ENCODE data around the gene FAM216B.
"Not testable (repeated sequence)": the region's sequence is repeated elsewhere in the genome, so short reads cannot be mapped to it uniquely, and the experiment has no call there.

Gene FAM216B

DNA sequence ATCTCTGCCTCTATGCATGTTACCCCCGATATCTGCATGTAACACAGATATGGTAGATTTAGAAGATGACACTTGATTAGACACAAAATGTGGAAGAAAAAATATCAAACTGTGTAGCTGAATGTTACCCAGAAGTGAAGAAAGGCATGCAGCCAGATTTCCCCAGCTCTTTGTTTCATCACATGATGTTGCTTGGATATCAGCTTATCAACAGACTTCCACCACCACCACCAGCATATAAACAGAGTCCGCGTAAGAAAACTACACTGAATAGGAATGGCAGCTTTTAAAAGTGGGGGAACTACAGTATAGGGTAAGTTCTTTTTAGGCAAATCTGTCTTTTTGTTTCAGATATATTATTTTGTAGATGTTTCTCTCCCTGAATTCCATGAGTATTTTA, at the start of gene FAM216B:
Gene FAM216B, plus strand, starts transcription at position 233 of the 400 bp plus-strand sequence. CDS start 2,484 bp downstream, outside the sequence.
- DNase-seq (ENCODE audit: low read depth): no peak

DNA sequence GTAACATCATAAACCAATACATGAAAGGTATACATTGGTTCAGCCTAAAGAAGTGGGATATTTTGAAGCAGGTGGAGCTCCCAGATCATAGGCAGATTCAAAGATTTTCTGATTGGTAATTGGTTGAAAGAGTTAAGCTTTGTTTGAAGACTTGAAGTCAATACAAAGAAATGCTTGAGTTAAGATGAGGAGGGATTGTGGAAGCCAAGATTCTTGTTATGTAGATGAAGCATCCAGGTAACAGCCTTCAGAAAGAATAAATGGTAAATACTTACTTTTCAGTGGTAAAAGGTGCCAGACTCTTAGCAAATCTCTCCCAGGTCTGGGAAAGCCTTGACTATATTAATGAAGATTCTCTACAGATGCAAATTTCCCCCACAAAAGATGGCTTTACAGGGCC, 49.3 kb upstream of the FAM216B start:
- DNase-seq (ENCODE audit: low read depth): no peak

DNA sequence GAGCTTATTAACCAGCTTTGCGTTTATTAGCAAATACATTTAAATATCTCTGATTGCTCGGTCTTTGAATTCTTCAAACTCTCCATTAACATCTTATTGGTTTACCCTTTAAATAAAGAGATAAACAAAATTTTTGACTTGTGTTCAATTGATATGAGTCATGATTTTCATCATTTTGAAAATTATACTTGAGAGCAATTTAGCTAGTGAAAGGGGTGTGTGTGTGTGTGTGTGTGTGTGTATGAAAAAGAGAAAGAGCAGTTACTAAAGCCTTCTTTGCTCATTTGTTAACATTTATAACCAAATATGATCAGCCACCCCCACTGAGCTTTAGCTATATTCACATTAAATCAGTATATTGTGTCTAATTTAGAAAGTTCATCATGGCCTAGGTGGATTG, 48.3 kb upstream of the FAM216B start:
- DNase-seq (ENCODE audit: low read depth): no peak

DNA sequence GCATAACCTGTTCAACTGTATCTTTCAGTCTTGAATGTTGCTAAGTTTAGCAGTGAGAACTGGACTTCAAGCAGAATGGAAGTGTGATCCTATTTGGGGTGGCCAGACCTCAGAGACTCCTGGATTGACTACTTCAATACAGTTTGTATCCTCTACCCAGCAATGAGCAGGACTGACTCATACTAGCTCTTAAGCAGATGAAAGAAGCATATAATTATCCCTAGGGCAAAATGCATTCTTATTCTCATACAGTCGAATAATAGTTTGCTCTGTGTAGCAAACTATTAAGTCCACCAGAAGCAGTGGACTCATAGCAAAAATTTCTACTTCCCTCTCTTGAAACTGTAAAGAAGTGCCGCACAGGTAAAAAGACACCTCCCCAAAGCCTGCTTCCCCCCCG, 46.4 kb upstream of the FAM216B start:
- DNase-seq (ENCODE audit: low read depth): no peak

DNA sequence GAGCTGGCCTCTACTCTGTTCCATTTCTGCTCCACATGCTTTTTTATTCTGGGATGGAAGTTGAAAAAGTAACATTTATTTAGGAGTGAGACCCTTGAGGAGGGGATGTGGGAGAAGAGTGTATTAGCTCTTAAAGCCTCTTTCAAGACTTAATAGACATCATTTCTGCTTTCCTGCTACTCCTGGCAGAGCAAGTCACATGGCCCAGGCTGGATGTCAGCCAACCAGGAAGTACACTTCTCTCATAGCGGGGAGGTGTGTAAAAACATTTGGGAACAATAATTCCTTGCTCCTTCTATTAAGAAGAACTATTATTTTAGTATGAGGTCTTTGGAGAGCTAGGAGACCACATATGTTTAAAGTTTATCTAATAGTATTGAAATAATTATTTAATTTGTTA, 40.6 kb upstream of the FAM216B start:
- no peak for DNase-seq (ENCODE audit: low read depth)

DNA sequence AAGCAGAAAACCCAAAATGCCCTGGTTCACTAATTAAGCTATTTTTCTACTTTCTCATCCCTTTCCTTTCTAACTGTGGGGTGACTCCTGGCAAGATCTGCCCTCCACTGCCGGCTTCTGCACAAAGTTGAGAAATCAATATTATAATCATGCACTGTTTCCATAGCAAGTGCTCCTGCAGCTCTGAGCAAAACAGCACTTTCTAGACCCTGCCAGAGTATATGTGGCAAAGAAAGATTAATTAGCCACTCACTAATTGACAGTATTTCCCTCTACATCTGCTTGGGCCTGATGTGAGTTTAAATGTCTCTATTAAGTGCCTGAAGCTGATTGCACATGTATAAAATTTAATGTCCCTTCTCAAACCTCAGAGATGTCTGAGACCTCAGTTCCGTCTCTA, 39.5 kb upstream of the FAM216B start:
- no peak for DNase-seq (ENCODE audit: low read depth)

DNA sequence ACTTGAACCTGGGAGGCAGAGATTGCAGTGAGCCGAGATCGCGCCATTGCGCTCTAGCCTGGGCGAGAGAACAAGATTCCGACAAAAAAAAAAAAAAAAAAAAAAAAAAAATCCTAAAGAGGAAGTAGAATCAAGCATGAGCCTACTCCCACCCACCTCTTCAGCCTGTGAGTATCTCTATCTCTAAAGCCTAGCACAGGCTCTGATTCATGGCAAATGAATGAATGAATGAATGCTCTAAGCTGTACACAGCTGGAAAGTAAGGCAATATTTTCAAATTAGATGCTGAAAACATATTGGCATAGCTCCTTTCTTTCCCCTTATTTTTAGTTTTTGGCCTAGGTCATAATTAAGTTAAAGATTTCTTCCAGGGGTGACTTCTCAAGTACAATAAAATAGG, 35.7 kb upstream of the FAM216B start:
- DNase-seq (ENCODE audit: low read depth): no peak

DNA sequence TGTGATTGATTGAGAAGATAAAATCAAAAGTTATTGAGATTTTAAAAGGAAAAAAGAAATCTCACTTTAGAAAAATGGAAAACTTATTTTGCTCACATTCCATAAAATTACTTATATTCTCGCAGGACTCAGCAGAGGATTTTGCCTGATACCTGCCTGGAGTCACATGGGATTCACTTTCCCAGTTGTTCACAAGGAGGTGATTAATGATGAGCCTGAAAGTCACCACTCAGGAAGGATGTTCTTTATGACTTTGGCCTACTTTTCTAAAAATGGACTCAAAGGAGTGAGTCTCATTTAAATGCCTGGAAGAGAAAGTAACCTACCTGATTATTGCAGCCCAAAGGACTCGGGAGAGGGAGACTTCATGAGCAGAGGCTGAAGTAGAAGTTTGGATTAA, 34.5 kb upstream of the FAM216B start:
- DNase-seq (ENCODE audit: low read depth): no peak

DNA sequence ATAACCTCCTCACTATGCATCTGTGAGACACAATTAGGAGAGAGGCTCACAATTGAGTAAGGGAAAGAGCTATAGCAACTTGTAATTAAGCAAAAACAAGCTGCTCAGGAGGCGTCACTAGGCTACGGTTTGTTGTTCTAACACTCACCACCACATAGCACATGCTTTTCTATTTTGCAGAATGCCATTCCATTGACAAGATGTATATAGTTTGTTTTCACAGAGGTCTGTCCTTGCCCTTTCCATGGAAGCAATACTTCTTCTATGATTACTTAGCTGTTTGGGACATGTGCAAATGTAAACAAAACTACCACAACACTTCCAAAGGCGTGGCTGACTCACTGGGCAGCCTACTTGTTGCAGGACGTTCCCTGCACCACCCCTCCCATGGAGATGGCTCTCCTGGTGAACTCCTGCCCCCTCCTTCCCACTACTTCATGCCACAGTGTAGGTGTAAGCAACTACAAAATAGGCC, 33.9 kb upstream of the FAM216B start:
- peak; percentile 22 for DNase-seq (ENCODE audit: low read depth)

DNA sequence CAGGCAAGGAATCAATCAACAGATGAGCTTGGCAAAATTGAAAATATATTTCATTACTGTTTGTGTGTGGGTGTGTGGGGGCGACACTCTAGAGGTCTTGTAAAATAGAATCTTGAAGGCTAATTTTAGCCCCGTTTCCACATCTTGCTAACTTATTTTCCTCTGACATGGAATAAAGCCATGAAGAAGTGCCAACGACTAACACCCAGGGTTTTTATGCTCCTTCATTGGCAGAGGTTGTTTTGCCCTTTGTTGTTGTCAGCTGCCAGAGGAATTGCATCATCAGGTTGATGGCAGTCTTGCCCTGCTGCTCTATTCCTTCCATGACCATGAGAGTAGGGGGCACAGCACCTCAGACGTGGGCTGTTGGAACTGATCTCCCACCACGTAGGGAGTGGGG, 30.6 kb upstream of the FAM216B start:
- DNase-seq (ENCODE audit: low read depth): no peak

DNA sequence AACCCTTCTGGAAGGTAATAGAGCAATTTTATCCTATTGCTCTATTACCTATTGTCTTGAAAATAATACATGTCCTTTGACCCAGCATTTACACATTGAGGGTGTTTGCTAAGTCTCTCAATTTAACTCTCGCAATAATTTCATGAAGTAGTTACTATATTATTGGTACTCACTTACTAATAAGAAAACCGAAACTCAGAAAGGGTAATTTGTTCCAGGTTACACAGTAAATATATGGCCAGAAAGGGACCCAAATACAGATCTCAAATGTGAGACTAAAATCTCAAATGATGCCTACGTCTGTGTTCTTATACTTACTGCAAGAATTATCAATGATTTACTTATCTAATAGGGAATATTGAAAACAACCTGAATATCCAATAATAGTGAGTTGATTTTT, 29.7 kb upstream of the FAM216B start:
- DNase-seq (ENCODE audit: low read depth): no peak

DNA sequence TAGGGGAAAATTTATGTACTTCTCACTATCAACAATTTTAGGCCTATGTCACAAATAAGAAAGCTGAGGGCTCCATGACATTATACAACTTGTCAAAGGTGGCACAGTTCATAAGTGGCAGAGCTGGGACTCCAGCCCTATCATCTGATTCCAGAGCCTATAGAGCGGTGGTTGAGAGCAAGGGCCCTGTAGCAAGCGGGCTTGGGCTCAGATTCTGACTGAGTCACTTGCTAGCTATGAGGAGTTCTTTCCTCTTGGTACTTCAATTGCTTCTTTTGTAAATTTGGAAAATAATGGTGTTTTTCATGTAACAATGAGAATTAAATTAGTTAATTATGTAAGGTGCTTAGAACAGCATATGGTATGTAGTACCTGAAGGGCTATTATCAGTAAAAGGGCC, 28.7 kb upstream of the FAM216B start:
- DNase-seq (ENCODE audit: low read depth): no peak

DNA sequence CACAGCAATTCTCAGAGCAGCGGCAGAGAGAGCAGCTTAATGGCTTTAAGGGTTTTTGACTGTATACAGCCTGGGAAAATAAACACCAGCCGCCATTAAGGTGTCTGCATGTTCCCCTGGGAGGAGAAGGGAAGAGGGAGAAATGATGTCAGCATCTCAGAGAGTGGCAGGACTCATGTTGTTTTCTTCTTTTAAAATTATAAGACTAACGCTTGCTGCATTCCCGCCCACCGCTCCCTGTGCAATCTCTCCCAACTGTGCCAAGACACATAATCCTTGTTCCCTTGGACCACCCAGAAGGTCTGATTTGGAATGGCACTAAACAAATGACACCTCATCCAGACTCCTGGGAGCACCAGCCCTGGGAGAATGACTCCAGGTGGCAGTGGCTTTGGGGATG, 27.7 kb upstream of the FAM216B start:
- no peak for DNase-seq (ENCODE audit: low read depth)

DNA sequence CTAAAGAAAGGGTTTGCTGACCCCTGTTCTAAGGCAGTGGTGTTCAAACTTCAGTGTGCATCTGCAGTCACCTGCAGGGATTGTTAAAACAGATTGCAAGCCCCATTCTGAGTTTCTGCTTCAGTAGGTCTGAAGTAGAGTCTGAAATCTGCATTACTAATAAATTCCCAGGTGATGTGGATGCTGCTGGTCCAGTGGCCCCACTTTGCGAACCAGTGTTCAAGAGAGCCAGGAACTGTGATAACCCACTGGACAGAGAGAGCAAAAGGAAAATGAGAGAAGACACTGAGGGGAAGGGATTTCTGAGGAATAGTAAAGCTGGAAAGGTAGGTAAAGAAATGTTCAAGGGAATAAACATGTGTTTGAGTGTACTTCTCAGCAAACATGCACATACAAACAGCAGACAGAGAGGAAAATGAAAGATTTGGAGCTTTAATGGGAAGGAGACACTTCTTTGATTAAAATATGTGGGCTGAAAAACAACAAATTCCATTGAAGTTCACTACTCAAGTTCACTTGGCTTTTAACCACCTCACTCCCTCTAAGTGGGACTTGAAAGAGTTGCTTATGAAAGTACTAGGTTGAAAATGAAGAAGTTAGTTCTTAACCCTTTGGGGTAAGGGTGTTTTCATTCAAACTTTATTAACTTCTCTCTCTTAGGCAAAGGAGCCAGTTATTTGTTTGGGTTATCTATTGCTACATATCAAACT, 26.4 kb upstream of the FAM216B start:
- no peak for DNase-seq (ENCODE audit: low read depth)

DNA sequence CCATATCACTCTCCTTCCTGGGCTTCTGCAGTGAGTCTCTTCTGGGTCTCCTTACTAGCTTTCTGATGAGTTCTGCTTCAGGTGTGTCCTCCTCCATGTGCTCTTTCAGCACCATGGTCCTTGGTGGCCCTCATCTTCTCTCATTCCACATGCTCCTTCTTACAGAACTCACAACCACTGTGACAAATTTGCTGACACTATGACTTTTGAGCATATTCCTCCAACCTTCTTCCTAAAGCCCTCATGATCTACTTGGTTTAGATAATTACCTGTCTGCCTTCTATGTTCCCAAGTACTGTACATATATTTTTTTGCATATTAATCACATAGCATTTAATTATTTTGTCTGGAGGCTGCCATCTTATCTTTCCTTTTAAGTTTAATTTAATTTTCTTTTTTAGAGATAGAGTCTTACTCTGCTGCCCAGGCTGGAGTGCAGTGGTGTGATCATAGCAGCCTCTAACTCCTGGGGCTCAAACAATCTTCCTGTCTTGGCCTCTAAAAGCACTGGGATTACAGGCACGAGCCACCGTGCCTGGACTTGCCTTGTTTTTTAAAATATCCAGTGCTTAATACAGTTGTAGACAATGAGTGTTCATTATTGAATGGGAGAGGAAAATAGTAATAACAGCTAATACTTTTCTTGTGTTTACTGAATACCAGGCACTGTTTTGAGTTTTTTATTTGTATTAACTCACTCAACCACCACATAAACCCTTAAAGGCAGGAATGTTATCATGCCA, 23.5 kb upstream of the FAM216B start:
- no peak for DNase-seq (ENCODE audit: low read depth)

DNA sequence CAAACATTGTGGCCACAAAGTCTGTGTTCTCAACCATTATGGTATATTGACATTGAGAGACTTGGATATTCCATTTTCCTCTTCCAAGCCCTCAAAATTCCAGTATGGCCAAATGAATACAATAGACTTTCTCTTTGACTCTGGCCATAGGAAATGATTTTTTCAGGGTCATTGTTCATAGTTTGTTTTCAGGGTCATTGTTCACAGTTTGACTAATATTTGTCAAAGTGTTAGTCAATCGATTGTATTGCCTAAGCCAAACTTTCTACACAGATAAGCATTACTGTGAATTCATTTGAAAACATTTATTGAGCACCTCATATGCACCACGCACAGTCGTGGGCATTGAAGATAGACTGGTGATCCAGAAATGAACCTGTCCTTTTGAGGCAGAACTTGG, 22.9 kb upstream of the FAM216B start:
- no peak for DNase-seq (ENCODE audit: low read depth)

DNA sequence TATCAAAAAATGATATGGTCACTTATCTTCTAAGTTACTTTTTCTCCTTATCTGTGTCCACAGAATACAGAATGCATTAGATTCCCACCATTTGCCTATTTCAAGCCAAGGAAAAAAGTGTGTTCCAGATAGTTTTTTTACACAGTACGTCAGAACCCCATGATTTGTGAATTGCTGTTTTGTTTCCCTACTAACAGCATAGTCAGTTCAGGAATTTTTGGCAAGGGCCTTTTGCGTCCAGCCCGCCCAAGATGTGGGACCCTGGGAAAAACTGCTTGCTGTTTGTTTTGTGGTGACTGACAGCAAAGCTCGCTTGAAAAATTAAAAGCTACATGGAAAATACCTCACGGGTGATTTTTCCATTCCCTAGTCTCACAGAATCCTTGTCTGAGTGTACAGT, 20.4 kb upstream of the FAM216B start:
- no peak for DNase-seq (ENCODE audit: low read depth)

DNA sequence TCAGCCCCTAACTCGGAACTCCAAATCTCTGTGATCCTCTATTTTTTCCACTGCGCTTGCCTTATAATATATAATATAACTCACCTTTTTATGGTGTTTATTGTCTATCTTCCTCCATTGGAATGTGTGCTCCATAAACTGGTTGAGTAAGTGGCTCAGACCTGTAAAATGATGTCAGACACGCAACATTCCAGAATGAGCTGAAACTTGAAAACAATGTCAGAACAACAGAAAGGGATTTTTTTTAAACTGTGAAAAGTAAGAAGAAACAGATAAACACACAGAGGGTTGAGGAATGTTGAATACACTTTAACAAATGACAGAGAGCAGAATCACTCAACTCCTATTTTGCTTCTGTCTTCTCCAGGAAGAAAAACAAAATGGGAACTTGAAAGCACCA, 19.1 kb upstream of the FAM216B start:
- no peak for DNase-seq (ENCODE audit: low read depth)

DNA sequence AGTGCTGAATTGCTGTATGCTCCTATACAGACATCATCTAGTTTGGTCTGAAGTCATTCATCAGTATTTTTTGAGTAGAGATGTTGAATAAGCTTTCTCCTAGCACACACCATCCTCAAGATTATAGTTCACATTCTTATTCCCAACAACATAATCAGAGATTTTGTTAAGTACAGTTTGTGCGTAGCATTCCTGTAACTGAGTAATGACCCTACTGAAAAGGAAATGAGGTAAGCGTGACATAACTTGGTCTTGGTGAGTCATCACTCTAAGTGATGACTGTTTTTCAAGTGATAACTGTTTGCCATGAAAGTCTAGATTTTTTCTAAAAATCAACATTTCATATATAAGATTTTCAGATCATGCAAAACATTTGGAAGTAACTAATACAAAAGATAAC, 18.5 kb upstream of the FAM216B start:
- peak; percentile 47 for DNase-seq (ENCODE audit: low read depth)

DNA sequence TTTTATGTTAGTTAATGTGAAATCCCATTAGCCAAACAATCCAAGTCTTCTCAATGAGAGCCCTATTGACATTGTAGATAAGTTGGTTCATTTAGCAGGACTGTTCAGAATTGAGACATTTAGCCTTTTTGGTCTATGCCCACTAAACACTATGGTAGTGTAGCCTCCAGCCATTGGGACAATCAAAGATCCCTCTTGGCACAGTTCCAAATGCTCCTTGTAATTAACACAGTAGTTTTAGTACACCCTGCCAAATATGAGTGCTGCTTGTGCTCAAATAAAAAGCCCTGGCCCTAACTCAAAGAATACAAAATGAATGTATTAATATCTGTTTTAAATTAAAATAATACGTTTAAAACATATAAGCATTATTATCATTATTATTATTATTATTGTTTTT, 15.4 kb upstream of the FAM216B start:
- DNase-seq (ENCODE audit: low read depth): no peak

DNA sequence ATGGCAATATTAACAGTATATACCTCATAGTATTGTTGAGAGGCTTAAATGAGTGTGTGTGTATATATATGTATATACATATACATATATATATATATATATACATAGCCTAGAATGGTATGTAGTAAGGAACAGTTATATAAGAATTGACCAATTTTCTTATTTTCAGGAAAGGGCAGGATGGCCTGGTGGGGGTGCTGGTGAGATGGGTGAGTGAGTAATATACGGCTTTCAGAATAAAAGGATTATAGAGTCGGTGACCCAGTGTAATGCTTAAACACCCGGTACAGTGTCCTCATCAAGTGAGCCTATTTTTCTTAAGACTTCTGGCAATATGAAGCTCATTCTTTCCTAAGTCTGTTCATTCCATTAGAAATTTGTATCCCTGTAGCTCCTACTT, 11.7 kb upstream of the FAM216B start:
- DNase-seq (ENCODE audit: low read depth): no peak

DNA sequence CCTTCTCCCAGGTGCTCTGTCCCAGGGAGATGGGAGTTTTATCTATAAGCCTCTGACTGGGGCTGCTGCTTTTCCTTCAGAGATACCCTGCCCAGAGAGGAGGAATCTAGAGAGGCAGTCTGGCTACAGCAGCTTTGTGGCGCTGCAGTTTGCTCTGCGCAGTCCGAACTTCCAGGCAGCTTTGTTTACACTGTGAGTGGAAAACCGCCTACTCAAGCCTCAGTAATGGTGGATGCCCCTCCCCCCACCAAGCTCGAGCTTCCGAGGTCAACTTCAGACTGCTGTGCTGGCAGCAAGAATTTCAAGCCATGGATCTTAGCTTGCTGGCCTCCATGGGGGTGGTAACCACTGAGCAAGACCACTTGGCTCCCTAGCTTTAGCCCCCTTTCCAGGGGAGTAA, 4.8 kb upstream of the FAM216B start:
- DNase-seq (ENCODE audit: low read depth): not testable (repeated sequence)

DNA sequence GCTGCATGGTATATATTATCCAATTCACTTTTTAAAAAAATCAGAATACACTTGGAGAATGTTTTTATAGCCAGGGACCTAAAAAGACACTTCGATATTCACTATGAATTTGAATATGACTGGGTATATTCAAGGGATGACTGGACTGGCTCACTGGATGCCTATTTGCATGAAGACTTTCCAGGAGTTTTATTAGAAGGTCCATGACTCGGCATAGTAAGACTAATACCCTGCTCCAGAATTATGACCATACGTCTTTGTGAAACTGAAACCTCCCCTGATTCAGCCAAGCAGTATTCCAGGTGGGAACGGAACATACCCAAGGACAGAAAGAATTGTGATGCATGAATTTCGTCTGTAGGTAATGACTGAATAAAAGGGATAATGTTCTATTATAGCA, 3.9 kb upstream of the FAM216B start:
- DNase-seq (ENCODE audit: low read depth): no peak

DNA sequence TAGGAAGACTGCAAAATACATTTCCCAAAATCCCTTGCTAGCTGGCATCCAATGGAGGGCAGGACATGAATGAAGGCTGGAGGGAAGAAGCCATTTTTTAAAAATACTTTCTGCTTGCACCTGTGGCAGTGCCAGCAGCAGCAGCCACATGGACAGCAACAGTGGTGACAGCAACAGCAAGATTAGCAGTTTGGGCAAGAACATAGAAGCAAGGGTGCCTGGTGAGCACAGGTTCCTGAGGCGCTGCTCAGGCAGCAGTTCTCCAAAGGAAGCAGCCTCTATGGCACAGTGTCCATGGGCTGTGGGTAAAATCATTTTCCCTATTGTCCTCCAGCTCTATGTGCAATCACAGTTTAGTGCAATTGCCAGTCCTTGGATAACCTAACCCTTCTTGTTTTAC, 1.3 kb upstream of the FAM216B start:
- no peak for DNase-seq (ENCODE audit: low read depth)
